A172 (cell line): ENCODE data around the gene LGALS3BP. TPM values are rescaled to one million over a fixed set of nuclear protein-coding genes. Genes with fewer than 3 reads are reported as not detected.

Source experiments
- DNase-seq: peaks from one replicate; pipeline ENCODE4 v3.0.0-alpha.2; 2015; ENCODE audit warnings: low spot score
- total RNA-seq: library from RNA; depleted of rRNA; stranded (reverse); fragments of >200 nt; shearing (Covaris generic); gene quantifications from 2 replicates; pipeline ENCODE4 v1.2.3, GENCODE V29; 2014

The LGALS3BP gene
- total RNA-seq, 1 experiment from 2014 or later, result 352 TPM

DNA sequence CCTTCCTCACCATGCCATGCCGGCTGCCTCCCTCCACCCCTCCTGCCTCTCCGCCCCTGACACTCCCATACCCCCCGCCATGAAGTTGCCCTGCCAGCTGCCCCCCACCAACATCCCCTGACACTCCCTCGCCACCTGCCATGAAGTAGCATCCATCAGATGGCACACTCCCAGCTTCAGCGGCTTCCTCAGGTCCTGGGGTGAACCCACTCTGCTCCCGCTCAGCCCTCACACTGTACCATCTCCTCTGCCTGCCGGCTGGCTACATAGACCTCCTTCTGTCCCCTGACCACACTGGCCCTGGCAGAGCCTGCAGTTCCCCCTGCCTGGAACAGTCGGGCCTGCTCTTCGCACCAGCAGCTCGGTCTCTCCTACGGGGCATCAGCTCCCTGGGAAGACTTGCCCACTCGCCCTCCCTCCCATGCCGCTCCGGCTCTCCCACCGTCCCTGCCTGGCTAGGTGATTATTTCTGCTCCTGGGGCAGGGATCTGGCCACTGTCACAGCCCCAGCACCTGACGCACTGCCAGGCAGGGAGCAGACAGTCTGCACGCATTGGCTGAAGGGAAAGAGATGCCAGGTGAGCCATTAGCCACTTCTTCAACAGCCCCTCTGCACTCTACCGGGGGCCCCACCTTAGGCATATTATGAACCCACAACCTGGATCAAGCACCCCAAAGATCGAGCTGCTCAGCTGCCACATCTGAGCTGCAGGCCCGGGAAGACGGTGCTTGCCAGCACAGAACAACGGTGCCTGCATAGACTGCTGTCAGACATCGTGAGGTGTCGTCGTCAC, 20.9 kb upstream of the LGALS3BP start:
- no peak for DNase-seq

DNA sequence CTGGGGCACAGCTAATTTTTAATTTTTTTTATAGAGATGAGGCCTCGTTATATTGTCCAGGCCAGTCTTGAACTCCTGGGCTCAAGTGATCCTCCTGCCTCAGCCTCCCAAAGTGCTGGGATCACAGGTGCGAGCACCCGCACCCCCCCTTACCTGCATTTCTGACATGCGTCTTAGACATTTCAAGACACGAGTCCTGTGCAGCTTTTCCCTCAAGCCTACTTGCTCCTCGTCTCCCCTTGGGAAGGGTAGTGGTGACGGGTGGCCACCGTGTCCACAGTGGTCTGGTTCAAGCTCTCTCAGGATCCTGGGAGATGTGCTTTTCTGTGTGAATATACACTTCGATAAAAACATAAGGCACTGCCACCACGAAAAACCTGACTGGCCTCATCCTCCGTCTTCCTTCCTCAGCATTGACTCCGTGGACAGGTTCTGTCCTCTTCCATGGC, 20.2 kb upstream of the LGALS3BP start:
- DNase-seq, result no peak

DNA sequence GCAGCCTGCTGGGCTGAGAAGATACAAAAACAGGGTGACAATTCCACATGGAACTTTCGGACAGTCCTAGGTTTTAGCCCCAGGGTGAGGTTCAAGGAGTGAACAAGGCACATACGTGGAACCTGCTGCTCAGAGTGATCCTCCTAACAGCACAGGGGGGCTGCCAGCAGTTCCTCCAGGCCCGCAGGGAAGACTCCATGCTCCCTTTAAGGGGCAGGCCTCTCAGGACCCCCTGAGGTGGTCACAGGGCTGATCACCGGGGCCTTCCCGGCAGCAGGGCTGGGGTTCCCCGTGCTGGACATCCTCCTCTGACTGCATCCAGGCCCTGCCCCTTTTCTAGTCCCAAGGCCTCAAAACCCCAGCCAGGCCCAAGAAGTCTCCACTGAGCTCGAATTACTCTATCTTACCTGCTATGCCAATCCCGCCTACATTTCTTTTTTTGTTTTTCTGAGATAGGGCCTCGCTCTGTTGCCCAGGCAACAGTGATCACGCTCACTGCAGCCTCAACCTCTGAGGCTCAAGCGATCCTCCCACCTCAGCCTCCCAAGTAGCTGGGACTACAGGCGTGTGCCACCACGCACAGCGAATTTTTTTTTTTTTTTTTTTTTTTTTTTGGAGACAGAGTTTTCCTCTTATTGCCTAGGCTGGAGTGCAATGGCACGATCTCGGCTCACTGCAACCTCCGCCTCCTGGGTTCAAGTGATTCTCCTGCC, 19.5 kb upstream of the LGALS3BP start:
- DNase-seq, result no peak

DNA sequence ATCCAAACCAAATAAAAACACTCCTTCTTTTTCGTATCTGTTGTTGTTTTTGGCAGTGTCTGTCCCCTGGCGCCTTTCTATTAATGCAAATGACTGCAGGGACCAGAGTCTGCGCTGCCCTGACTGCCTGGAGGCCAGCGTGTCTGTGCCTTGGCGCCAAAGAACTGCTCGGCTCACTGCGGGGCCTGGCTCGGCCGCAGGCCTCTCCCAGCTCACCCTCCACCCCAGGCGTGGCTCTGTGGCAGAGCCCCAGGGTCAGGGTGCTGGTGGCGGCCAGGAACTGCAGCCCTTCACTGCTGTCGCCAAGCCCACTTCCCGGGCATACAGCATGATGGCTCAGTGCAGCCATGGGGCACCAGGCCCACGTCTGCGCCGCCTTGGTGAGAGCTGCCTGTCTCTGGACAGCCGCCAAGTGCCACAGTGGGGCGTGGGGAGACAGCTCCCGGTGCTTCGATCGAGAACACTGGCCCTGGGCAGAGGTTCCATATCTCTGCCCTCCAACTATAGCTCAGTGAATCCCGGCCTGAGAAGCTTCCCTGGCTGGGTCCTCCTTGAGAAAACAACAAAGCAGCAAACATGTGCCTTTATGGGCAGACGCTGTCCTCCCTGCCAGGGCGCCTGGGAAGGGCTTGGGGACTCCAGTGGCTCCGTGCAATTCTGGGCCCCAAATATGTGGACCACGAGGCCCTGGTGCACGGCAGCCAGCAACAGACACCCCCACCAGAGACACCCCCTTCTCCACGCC, 18.8 kb upstream of the LGALS3BP start:
- no peak for DNase-seq

DNA sequence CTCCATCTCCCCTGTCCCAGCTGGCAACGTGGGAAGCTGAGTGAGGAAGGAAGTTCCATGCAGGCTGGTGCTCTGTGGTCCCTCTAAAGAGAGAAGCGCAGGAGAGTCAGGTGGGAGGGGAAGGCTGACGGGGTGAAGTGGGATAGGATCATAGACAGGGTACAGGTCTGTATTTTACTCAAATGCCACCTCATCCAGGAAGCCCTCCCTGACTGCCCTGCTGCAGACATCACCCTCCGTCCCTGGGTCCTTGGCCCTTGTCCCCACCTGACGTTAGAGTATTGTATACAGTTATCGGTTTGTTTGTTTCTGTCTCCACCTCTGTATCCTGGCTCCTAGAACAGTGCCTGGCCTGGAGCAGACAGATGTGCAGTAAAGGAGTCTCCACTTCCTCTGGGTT, 18.2 kb upstream of the LGALS3BP start:
- no peak for DNase-seq

DNA sequence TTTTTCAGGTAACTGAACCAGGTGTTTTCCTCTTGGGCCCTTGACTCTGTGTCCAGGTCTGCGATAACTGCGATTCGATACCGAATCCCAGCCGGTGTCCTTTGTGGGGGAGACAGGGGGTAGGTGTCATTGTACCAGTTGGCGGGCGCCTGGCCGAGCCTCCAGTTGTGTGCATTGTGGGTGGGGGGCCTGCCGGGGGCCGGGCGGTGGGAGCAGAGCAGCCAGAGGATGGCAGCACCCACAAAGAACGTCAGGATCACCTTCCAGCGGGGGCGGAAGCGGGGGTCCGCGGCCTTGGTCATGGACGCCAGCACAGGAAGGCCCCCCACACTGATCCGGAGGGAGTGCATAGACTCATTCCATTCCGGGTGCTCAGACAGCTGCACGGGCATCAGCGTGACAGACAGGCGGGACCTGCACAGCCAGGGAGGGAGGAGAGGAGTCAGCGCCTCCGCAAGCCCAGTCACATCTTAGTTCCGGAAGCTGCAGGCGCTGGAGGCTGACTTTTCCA, 17.6 kb upstream of the LGALS3BP start:
- DNase-seq, result no peak

DNA sequence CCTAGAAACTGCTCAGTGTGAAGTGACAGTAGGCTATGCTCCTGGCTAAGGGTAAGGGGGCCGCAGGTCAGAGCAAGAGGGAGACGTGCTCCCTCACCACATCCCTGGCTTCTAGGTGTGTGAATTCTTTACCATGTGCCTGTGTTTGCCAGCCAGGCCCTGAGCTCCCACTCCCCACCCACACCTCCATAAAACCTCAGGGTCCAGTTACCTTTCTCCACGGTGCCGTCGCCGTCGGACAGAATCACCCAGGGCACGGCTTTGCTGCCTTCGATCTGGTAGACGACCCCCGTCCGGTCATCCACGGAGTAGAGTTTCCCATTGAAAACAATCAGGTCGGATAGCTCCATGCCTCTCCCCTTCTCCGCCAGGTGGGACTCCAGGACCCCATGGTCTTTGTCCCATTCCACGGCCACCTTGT, 17.1 kb upstream of the LGALS3BP start:
- DNase-seq, result no peak

DNA sequence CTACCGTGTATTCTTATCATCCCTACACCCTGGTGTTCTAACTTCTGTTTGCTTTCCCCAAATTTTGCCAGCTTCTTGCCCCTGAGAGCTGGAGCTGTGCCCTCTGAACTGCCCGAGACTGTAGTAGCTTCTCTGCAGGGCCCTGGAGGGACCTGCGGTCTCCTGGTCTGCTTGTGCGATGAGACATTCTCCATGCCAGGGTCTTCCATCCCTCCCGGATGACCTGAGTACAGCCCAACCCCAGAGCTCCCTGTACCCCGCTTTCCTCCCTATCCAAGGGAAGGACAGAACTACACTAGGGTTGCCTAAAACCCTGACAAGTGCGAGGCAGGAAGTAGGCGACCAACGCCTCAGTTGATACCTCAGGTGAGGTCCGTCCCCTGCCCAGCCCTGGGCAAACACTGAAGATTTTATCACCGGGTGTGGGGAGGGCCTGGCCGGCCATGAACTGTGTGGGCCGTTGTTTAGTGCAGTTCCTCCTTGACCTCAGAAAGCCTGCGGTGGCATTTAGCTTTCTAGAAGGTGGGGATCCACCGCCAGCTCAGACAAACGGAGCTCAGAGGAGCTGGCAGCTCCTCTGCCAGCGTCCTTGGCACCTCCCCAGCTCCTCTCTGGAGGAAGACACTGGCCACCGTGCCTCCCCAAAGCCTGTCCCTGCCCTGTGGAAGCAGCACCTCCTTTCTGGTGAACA, 16.2 kb upstream of the LGALS3BP start:
- no peak for DNase-seq

DNA sequence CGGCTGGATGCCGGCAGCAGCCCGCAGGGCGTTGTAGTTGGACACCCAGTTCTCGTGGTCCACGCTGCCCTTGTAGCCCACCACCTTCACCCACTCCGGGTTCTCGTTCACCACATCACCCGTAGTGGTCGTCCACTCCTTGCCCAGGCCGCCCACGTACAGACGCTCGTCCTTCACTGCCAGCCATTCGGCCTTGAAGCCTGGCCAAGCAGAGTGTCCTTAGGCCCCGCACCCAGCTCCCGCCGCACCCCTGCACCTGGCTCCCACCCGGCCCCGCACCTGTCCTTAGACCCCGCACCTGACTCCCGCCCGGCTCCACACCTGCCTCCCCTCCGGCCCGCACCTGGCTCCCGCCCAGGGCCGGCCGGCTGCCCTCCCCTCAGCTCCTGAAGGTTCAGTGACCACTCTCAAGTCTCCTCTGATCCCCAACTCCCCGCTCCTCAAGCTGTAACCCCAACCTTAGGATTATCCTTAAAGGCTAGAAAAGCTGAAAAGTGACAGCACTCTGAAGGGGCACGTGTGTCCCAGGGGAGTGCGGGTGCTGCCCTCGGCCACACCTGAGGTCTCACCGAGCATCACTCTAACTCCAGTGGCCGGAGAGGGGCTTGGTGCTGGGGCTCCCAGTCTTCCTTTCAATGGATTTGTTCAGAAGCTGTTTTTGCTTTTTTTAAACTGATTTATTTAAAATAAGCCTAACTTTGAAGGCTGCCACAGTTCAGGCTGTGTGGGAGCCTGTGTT, 15.5 kb upstream of the LGALS3BP start:
- no peak for DNase-seq

DNA sequence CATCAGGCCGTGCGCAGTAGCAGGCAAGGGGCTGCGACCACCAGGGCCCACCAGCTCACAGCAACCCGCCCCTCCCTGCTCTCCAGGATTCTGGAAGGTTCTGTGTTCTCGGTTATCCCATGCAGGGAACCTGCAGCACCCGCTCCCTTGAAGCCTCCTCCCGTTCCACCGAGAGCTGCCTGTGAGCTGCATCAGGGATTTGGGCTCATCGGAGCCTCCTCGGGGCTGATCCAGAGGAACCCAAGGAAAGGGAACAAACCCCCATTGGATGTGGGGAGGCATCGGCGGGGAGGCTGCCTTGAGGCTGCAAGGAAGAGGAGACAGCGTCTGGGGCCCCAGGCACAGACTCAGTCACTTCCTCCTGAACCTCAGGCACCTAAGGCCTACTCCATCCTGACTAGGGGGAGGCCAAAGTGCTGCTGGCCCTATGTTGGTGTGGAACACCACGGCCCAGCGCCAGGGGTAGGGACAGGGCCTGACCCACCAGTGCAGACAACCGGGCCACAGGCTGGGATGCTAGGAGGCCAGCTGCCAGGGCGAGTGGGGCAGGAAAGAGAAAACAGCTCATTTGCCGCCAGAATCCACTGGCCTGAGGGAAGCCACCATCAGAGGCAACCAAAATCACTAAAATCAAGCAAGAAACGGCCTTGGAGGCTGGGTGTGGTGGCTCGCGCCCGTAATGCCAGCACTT, 14.4 kb upstream of the LGALS3BP start:
- DNase-seq, result no peak

DNA sequence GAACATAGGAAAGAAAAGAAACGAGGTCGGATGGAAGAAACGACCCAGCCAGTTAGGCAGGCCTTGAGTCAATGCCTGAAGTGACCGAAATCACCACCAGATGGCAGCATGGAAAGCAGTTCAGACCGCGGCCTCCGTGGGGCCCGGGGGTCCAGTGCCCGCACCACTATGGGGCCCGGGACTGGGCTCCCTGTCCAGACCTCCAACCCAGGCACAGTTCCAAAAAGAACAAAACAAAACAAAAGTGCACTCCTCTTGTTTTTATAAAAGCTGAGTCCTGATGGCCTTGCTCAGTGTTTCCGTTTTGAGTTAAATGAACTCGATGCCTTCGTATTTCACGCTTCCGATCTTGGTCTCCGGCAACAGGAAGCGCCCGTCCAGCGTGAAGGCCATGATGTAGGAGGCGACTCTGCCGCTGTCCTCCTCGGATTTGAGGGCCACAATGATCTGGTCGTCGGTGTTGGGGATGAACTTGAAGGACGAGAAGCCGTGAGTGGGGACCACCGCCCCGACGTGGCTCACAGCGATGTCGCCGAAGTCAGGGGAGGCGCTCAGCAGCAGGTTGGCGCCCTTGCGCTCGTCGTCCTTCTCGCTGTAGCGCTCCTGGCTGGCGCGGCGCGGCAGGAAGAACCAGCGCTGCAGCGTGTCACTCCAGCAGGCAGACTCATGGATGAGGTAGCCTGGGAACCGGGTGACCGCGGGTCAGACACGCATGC, 13.7 kb upstream of the LGALS3BP start:
- DNase-seq, result peak; percentile 32

DNA sequence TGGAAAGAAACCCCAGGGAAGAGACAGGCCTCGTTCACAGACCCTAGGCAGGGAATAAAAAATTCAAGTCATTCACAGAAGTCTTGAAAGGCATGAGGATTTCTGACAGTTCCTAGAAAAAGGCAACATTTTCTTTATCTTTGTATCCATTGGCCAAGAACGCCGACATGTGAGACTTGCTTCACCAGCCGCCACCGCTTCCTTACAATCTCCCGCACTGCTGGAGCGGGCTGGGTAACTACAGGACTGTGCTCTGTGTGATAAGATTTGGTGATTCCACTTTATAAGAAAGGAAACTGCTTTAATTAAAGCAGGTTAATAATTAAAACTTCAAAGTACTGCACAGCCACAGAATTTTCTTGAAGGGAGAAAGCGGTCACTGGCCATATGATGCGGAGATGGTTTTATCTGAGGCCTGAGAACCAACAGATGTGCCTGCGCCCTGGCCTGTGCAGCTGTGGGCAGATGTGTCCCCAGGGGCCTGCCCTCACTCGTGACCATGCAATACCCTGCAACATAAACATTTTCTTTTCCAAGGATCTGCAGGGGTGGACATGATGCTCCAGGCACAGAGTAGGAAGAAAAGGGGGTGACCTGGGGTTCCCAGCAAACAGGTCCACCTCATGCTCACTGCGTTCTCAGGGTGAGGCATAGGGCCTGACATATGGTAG, 13.0 kb upstream of the LGALS3BP start:
- DNase-seq, result no peak

DNA sequence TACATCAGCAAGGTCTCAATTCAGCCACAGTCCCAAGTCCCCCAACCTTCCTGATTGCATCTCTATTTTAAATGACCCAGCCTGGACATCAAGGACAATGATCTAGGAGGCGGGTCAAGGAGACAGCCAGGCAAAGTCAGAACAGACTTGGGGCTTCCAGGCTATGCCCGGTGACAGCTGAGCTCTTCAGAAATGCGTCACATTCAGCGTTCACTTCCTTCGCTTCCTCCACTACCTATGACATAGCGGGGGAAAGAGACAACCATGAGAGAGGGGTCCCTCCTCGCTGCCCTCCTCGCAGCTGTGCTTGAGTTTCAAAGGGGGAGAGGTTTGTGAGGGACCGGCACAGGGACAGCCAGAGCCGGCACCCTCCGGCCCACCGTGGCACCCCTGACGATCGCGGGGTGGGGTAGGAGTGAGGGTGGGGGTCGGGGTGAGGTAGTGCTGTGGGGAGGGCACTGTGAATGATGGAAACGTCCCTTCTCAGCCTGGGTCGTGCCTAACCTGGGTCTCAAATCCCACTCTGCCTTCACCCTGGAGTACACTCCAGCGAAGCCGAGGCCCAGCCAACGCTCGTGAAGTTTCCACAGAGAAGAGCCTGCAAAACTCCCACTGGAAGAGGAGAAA, 12.3 kb upstream of the LGALS3BP start:
- DNase-seq, result no peak

DNA sequence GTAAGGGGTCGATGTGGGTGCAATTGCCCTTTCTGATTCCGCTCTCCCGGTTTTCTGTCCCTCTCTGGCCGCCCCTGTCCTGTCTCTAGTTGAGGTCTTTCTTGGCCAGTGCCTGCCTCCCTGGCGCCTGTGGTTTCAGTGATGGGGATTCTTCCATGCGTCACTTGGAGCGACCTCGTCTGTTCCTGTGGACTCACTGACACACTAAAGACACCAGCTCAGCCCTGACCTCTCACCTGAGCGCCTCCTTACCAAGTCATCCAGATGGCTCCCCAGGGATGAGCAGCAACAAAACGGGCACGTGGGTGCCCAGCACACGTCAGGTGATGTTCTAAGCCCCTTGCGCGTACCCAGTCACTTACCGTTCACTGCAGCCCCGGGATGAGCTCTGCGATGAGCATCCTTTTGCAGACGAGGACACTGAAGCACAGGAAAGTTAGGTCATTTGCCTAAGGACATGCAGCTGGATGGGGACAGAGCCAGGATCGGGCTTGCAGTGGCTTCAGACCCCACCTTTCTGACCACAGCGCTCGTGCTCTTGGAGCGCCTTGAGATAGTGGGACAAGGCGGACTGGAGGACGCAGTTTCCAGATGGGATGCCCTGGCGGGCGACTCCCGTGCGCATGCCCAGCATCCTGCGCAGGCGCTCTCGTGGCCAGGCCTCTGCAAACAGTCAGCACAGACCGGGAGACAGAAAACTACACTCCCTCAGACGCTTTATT, 11.5 kb upstream of the LGALS3BP start:
- DNase-seq, result no peak

DNA sequence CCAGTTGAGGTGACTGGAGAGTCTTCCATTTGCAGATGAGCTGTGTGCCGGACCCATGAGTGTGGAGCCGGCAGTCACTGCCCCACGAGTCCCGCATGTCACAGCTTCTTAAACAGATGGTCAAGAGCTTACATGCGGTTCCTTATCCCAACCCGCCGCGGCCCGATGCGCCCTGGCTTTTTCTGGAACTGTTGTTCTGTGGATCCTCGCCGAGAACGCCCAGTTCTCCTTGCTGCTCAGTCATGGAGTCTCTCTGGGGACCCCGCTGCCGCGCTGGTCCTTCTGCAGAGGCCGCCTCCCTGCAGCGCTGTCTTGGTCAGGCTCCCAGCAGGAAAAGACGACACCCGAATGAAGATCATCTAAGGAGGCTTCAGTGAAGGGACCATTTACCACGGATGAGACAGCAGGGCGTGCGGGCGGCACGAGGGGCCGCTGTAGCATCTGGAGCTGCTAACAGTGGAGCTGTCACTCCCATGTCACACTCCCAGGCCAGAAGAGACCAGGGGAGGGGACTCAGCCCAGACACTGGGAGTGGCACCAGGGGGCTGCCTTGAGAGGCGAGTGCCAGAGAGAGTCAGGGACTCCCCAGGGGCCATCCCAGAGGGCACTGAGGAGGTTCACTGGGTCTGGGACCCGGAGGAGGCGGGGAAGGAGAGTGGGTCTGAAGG, 10.8 kb upstream of the LGALS3BP start:
- no peak for DNase-seq

DNA sequence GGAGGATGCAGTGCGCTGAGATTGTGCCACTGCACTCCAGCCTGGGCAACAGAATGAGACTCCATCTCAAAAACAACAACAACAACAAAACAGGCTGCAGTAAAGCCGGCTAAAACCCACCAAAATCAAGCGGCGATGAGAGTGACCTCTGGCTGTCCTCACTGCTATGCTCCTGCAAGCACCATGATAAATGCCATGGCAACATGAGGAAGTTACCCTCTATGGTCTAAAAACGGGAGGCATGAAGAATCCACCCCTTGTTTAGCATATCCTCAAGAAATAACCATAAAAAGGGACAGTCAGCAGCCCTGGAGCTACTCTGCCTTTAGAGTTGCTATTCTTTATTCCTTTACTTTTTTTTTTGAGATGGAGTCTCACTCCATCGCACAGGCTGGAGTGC, 8.4 kb upstream of the LGALS3BP start:
- peak; percentile 22 for DNase-seq

DNA sequence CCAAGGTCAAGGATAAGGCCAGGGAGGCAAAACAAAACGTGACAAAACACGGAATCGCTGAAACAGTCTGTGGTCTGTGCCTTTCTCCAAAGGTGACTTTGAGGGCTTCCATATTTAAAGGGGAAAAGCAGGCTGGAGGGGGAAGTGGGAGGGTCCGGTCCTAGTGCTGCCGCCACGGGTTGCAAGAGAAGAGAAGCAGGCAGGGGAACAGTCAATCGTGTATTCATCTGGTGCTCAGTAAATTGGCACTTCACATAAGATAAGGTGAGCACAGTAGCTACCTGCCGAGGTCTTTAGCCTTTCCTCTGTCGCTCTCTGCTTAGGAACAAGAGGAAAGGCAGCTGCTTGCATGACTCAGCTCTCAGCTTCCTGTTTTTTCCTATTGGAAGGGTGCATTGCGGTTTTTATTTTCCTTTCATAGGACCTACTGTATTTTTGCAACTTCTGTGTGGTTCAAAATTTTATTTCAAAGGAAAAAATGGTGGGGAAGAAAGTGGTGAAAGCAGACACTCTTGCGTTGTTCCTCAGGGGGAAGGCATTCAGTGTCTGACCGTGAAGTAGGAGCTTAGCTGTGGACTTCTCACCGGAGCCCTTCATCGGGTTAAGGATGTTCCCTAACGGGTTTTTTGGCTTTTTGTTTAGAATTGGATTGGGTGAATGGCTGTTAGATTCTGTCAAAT, 7.1 kb upstream of the LGALS3BP start:
- DNase-seq, result peak; percentile 85
